Medulla oblongata (tissue), 1 donor: ENCODE results near the gene DHTKD1.
"Not testable (repeated sequence)": the region's sequence is repeated elsewhere in the genome, so short reads cannot be mapped to it uniquely, and the experiment has no call there.

Experiments used
- DNase-seq: peaks from one replicate; pipeline ENCODE4 v3.0.0-alpha.2; 2015; ENCODE audit errors: extremely low spot score

Gene DHTKD1

DNA sequence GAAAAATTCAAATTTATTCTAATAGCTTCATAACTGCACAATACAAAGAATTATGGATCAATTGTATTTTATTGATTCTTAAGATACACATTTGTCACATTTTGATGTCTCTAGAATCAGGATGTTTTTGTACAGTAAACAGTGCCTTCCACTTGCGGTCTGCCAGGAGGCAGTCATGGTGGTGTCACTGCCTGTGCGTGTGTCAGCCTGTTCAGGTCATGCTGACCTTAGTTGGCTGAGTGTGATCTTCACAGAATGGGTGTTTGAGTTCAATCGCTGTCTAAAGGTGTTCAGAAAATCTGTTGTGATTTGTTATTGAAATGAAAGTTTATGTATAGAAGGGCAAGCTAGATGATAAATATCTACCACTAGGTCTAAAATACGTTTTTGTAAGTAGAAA lies 81.4 kb downstream of the DHTKD1 start:
- no peak for DNase-seq

DNA sequence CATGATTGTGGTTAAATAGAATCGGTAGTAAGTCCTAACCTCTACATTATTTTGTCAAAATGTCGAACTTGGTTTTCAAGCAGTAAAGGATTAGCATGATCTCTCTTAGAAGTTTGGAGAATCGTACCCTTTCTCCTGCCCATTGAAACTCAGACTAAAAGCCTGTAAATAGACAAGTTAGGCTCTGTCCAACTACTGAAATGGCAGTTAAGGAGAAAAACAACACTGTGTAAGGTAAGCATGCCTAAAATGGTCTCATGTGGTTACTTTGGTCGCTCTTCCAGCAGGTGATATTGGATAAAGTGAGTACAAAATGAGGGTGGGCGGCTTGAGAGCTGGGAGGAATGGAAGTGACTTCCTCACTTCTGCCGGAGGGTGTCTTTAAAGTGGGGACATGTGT lies 85.8 kb downstream of the DHTKD1 start:
- no peak for DNase-seq

- DNase-seq, result no peak
Measured at GRCh38 chr10:12156367-12157123, 87.8 kb downstream of the DHTKD1 start.

DNA sequence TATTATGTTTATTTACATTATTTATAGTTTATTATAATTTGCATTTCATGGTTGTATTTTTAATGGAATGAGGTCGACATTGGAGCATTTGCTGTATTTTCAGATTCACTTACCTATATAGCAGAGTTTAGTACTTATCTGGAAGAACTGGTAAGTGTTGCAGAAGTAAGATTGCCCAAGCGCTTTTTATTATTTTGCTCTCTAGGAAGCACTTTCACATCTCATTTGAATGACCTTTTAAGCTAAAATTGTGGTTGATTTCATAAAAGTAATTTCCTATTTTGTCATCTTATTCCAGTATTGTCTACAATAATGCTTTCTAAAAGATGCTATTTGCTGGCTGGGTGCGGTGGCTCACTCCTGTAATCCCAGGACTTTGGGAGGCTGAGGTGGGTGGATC lies 89.4 kb downstream of the DHTKD1 start:
- no peak for DNase-seq

DNA sequence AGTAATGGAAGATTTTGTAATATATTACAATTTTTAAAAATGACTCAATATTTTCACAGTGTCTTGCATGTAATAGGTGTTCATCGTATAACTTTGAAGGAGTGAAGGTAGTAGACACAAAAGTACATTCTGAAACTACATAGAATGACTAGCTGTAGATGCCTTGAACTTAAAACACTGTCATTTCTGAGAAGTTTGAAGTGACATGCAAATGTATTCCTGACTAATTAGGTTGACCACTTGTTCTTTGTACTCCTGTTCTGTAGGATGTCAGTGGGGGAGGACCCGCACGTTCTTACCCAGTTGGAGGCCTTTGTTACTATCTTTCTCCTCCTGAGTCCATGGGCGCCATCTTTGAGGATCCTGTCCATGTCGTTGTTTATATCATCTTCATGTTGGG lies 91.9 kb downstream of the DHTKD1 start:
- no peak for DNase-seq

DNA sequence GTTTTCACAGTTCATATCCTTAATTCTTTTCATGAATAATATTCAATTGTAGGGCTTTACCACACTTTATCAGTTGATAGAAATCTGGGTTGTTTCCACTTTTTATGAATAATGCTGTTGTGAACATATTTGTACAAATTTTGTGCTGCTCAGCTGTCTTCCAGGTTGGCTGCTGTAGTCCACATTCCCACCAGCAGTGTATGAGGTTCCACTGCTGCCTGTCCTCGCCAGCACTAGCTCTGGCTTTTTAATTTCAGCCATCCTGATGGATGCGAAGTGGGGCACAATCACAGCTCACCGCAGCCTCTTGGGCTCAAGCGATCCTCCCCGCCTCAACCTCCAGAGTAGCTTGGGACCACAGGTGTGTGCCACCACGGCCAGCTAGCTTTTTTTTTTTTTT lies 94.2 kb downstream of the DHTKD1 start:
- no peak for DNase-seq

- no peak for DNase-seq
Measured at GRCh38 chr10:12164085-12164484, 95.3 kb downstream of the DHTKD1 start.

GRCh38 chr10:12165036-12165435 lies 96.3 kb downstream of the DHTKD1 start:
- peak; percentile 33 for DNase-seq

GRCh38 chr10:12165999-12166775 lies 97.4 kb downstream of the DHTKD1 start:
- DNase-seq, result no peak

DNA sequence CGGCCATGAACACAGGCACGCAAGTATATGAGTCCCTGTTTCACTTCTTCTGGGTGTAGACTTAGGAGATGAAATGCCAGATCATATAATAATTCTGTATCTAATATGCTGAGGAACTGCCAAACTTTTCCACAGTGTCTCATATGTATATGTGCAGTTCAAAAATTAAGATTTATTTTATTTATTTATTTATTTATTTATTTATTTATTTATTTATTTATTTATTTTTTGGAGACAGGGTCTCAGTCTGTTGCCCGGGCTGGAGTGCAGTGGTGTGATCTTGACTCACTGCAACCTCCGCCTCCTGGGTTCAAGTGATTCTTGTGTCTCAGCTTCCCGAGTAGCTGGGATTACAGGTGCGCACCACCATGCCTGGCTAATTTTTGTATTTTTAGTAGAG lies 102.8 kb downstream of the DHTKD1 start:
- not testable (repeated sequence) for DNase-seq
